ENCODE measurements around the gene TBX19. TPM values are rescaled to one million over a fixed set of nuclear protein-coding genes. Genes with fewer than 3 reads are reported as not detected.

TBX19 gene
- total RNA-seq, 3 donors from 2014 or later (not counting 1 experiment from before 2014, with no cell fraction given): 5.2 to 7.2 (median 5.3) TPM

GRCh38 chr1:168316142-168316541 is 35.5 kb downstream of the TBX19 start:
- H3K27me3 Mint-ChIP-seq (ENCODE audit: low read depth in 2 of 2): no peaks in the 10 kb centered on the region
- Histone ChIP-seq H3K27ac (ENCODE audit: low read length) (no peak overlapping the region), H3K36me3 (ENCODE audit: control insufficient read depth, insufficient read depth, low read length) (no peaks in the 10 kb centered on the region), H3K4me3 (ENCODE audit: low read length) (no peak overlapping the region), H3K4me1 (ENCODE audit: control insufficient read depth, insufficient read depth, low read length) (peaks cover 19% of the 10 kb centered on the region), H3K9me3 (ENCODE audit: control insufficient read depth, insufficient read depth, low read length) (no peaks in the 10 kb centered on the region), H3K27me3 (ENCODE audit: control insufficient read depth, insufficient read depth, low read length) (no peaks in the 10 kb centered on the region)
- ATAC-seq (no peak), DNase-seq (no peak)
- intact Hi-C loops (cut with micrococcal nuclease): no loop called here
- H3K9me3 Mint-ChIP-seq: no peaks in the 10 kb centered on the region
- no CpG with 5 or more reads among the region's 1 CpG for WGBS (ENCODE audit: insufficient coverage)
- peaks cover 28 to 45% of the 10 kb centered on the region in 2 donors for H3K4me1 Mint-ChIP-seq
- H3K36me3 Mint-ChIP-seq: no peaks in the 10 kb centered on the region
- H3K27ac Mint-ChIP-seq: no peak overlapping the region
- no peak overlapping the region for H3K4me3 Mint-ChIP-seq
- no peak for TF ChIP-seq CTCF (IDR thresholded peaks at IDR 0.05)

- Histone ChIP-seq H3K36me3 (ENCODE audit: control insufficient read depth, insufficient read depth, low read length) (no peaks in the 10 kb centered on the region), H3K27ac (ENCODE audit: low read length) (no peak overlapping the region), H3K9me3 (ENCODE audit: control insufficient read depth, insufficient read depth, low read length) (no peaks in the 10 kb centered on the region), H3K4me1 (ENCODE audit: control insufficient read depth, insufficient read depth, low read length) (peaks cover 19% of the 10 kb centered on the region), H3K4me3 (ENCODE audit: low read length) (no peak overlapping the region), H3K27me3 (ENCODE audit: control insufficient read depth, insufficient read depth, low read length) (no peaks in the 10 kb centered on the region)
- WGBS (ENCODE audit: insufficient coverage): 94% methylated on average over 4 of the region's 4 CpGs
- intact Hi-C loops (cut with micrococcal nuclease): no loop called here
- Mint-ChIP-seq H3K4me1 (peaks cover 28 to 45% of the 10 kb centered on the region in 2 donors), H3K27me3 (ENCODE audit: low read depth in 2 of 2) (no peaks in the 10 kb centered on the region), H3K27ac (no peak overlapping the region), H3K9me3 (no peaks in the 10 kb centered on the region), H3K36me3 (no peaks in the 10 kb centered on the region), H3K4me3 (no peak overlapping the region)
- no peak for ATAC-seq
- no peak for TF ChIP-seq CTCF (IDR thresholded peaks at IDR 0.05)
- DNase-seq: no peak
Observed at GRCh38 chr1:168317309-168317708, 36.6 kb downstream of the TBX19 start.

GRCh38 chr1:168319691-168320090 is 39.0 kb downstream of the TBX19 start:
- Histone ChIP-seq H3K27ac (ENCODE audit: low read length) (no peak overlapping the region), H3K36me3 (ENCODE audit: control insufficient read depth, insufficient read depth, low read length) (no peaks in the 10 kb centered on the region), H3K4me1 (ENCODE audit: control insufficient read depth, insufficient read depth, low read length) (peaks cover 6% of the 10 kb centered on the region), H3K9me3 (ENCODE audit: control insufficient read depth, insufficient read depth, low read length) (no peaks in the 10 kb centered on the region), H3K4me3 (ENCODE audit: low read length) (no peak overlapping the region), H3K27me3 (ENCODE audit: control insufficient read depth, insufficient read depth, low read length) (no peaks in the 10 kb centered on the region)
- H3K36me3 Mint-ChIP-seq: peaks cover under 1% of the 10 kb centered on the region
- TF ChIP-seq CTCF (IDR thresholded peaks at IDR 0.05): no peak
- H3K27me3 Mint-ChIP-seq (ENCODE audit: low read depth in 2 of 2): no peaks in the 10 kb centered on the region
- H3K4me1 Mint-ChIP-seq: peaks cover 13 to 26% of the 10 kb centered on the region in 2 donors
- intact Hi-C loops (cut with micrococcal nuclease): no loop called here
- no peak overlapping the region for H3K4me3 Mint-ChIP-seq
- H3K9me3 Mint-ChIP-seq: no peaks in the 10 kb centered on the region
- no peak overlapping the region for H3K27ac Mint-ChIP-seq
- no peak for ATAC-seq
- 93% methylated on average over 8 of the region's 8 CpGs for WGBS (ENCODE audit: insufficient coverage)
- no peak for DNase-seq

- WGBS (ENCODE audit: insufficient coverage): 96% methylated on average over 1 of the region's 1 CpG
- Histone ChIP-seq H3K9me3 (ENCODE audit: control insufficient read depth, insufficient read depth, low read length) (no peaks in the 10 kb centered on the region), H3K36me3 (ENCODE audit: control insufficient read depth, insufficient read depth, low read length) (no peaks in the 10 kb centered on the region), H3K27ac (ENCODE audit: low read length) (no peak overlapping the region), H3K4me1 (ENCODE audit: control insufficient read depth, insufficient read depth, low read length) (peaks cover 6% of the 10 kb centered on the region), H3K27me3 (ENCODE audit: control insufficient read depth, insufficient read depth, low read length) (no peaks in the 10 kb centered on the region), H3K4me3 (ENCODE audit: low read length) (no peak overlapping the region)
- Mint-ChIP-seq H3K27ac (no peak overlapping the region), H3K9me3 (no peaks in the 10 kb centered on the region), H3K27me3 (ENCODE audit: low read depth in 2 of 2) (no peaks in the 10 kb centered on the region), H3K4me1 (peaks cover 13 to 26% of the 10 kb centered on the region in 2 donors), H3K36me3 (peaks cover 6% of the 10 kb centered on the region), H3K4me3 (no peak overlapping the region)
- DNase-seq (no peak), ATAC-seq (no peak)
- intact Hi-C loops (cut with micrococcal nuclease): no loop called here
- TF ChIP-seq CTCF (IDR thresholded peaks at IDR 0.05): no peak
Observed at GRCh38 chr1:168320149-168320548, 39.5 kb downstream of the TBX19 start.

All from natural killer cell (primary cell).